Liver (tissue), 3 donors: ENCODE results near the gene ATM.
"Not testable (repeated sequence)": the region's sequence is repeated elsewhere in the genome, so short reads cannot be mapped to it uniquely, and the experiment has no call there.

Experiments
- EGR1 ChIP-seq, 2 donors: IDR thresholded peaks; 2 replicates each; pipeline ENCODE4 v1.6.1; 2016 to 2018; ENCODE audit warnings: antibody characterized with exemption in 2 of 2, low read depth in 2 of 2
- FOXA1 ChIP-seq: IDR thresholded peaks from 2 replicates; pipeline ENCODE4 v1.6.1; 2016; ENCODE audit warnings: antibody characterized with exemption
- FOXA2 ChIP-seq: IDR thresholded peaks from 2 replicates; pipeline ENCODE4 v1.6.1; 2016; ENCODE audit warnings: antibody characterized with exemption
- GABPA ChIP-seq, 2 donors: IDR thresholded peaks in 1 of 2; conservative IDR thresholded peaks in 1 of 2; 2 replicates each; pipeline ENCODE4 v1.6.1; 2016; ENCODE audit warnings: antibody characterized with exemption in 2 of 2, mild to moderate bottlenecking in 1 of 2, moderate library complexity in 1 of 2
- HNF4G ChIP-seq: IDR thresholded peaks from 2 replicates; pipeline ENCODE4 v1.6.1; 2016; ENCODE audit warnings: antibody characterized with exemption
- JUND ChIP-seq, 2 donors: IDR thresholded peaks; 2 replicates each; pipeline ENCODE4 v1.6.1; 2016; ENCODE audit warnings: antibody characterized with exemption in 2 of 2
- SP1 ChIP-seq: IDR thresholded peaks from 2 replicates; pipeline ENCODE4 v1.6.1; 2018; ENCODE audit warnings: antibody characterized with exemption, mild to moderate bottlenecking
- TAF1 ChIP-seq: conservative IDR thresholded peaks from 2 replicates; pipeline ENCODE4 v1.6.1; 2016; ENCODE audit warnings: antibody characterized with exemption, mild to moderate bottlenecking
- YY1 ChIP-seq: IDR thresholded peaks from 2 replicates; pipeline ENCODE4 v1.6.1; 2016; ENCODE audit warnings: antibody characterized with exemption, mild to moderate bottlenecking
- TF ChIP-seq, protein P1 (sequence below): fragments of 150-350 bp; IDR thresholded peaks from 2 replicates; pipeline ENCODE4 v1.5.1; 2017; ENCODE audit warnings: improper control_type of control experiment, low read depth, low read length; ENCODE audit not compliant: missing input control
- TF ChIP-seq, protein P2 (sequence below): IDR thresholded peaks from 2 replicates; pipeline ENCODE4 v1.6.1; 2016; ENCODE audit warnings: antibody characterized with exemption, mild to moderate bottlenecking
- TF ChIP-seq, protein P3 (sequence below): IDR thresholded peaks from 2 replicates; pipeline ENCODE4 v1.6.1; 2016; ENCODE audit warnings: antibody characterized with exemption
- TF ChIP-seq, protein P4 (sequence below): IDR thresholded peaks from 2 replicates; pipeline ENCODE4 v1.6.1; 2016; ENCODE audit warnings: antibody characterized with exemption
- TF ChIP-seq, protein P5 (sequence below): IDR thresholded peaks from 2 replicates; pipeline ENCODE4 v1.6.1; 2016; ENCODE audit warnings: antibody characterized with exemption
- donor health status: healthy.
- donor health status: healthy.

DNA sequence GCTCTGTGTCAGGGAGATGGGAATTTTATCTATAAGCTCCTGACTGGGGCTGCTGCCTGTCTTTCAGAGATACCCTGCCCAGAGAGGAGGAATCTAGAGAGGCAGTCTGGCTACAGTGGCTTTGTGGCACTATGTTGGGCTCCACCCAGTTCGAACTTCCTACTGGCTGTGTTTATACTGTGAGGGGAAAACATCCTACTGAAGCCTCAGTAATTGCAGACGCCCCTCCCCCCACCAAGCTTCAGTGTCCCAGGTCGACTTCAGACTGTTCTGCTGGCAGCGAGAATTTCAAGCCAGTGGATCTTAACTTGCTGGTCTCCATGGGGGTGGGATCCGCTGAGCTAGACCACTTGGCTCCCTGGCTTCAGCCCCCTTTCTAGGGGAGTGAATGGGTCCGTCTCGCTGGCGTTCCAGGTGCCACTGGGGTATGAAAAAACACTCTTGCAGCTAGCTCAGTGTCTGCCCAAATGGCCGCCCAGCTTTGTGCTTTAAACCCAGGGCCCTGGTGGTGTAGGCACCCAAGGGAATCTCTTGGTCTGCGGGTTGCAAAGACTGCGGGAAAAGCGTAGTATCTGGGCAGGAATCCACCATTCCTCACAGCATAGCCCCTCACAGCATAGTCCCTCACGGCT lies 54.2 kb downstream of the ATM start:
- TF ChIP-seq, protein P1, sequence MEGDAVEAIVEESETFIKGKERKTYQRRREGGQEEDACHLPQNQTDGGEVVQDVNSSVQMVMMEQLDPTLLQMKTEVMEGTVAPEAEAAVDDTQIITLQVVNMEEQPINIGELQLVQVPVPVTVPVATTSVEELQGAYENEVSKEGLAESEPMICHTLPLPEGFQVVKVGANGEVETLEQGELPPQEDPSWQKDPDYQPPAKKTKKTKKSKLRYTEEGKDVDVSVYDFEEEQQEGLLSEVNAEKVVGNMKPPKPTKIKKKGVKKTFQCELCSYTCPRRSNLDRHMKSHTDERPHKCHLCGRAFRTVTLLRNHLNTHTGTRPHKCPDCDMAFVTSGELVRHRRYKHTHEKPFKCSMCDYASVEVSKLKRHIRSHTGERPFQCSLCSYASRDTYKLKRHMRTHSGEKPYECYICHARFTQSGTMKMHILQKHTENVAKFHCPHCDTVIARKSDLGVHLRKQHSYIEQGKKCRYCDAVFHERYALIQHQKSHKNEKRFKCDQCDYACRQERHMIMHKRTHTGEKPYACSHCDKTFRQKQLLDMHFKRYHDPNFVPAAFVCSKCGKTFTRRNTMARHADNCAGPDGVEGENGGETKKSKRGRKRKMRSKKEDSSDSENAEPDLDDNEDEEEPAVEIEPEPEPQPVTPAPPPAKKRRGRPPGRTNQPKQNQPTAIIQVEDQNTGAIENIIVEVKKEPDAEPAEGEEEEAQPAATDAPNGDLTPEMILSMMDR, result not testable (repeated sequence)
- not testable (repeated sequence) for TF ChIP-seq GABPA (IDR thresholded peaks at IDR 0.05 in 1 of 2, conservative IDR thresholded peaks at IDR 0.05 in 1 of 2); HNF4G; JUND (IDR thresholded peaks at IDR 0.05); TAF1; SP1; FOXA1; EGR1 (IDR thresholded peaks at IDR 0.05; ENCODE audit: low read depth in 2 of 2); FOXA2; YY1
- TF ChIP-seq, protein P2, sequence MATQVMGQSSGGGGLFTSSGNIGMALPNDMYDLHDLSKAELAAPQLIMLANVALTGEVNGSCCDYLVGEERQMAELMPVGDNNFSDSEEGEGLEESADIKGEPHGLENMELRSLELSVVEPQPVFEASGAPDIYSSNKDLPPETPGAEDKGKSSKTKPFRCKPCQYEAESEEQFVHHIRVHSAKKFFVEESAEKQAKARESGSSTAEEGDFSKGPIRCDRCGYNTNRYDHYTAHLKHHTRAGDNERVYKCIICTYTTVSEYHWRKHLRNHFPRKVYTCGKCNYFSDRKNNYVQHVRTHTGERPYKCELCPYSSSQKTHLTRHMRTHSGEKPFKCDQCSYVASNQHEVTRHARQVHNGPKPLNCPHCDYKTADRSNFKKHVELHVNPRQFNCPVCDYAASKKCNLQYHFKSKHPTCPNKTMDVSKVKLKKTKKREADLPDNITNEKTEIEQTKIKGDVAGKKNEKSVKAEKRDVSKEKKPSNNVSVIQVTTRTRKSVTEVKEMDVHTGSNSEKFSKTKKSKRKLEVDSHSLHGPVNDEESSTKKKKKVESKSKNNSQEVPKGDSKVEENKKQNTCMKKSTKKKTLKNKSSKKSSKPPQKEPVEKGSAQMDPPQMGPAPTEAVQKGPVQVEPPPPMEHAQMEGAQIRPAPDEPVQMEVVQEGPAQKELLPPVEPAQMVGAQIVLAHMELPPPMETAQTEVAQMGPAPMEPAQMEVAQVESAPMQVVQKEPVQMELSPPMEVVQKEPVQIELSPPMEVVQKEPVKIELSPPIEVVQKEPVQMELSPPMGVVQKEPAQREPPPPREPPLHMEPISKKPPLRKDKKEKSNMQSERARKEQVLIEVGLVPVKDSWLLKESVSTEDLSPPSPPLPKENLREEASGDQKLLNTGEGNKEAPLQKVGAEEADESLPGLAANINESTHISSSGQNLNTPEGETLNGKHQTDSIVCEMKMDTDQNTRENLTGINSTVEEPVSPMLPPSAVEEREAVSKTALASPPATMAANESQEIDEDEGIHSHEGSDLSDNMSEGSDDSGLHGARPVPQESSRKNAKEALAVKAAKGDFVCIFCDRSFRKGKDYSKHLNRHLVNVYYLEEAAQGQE, result not testable (repeated sequence)
- TF ChIP-seq, protein P3, sequence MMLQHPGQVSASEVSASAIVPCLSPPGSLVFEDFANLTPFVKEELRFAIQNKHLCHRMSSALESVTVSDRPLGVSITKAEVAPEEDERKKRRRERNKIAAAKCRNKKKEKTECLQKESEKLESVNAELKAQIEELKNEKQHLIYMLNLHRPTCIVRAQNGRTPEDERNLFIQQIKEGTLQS, result not testable (repeated sequence)
- TF ChIP-seq, protein P4, sequence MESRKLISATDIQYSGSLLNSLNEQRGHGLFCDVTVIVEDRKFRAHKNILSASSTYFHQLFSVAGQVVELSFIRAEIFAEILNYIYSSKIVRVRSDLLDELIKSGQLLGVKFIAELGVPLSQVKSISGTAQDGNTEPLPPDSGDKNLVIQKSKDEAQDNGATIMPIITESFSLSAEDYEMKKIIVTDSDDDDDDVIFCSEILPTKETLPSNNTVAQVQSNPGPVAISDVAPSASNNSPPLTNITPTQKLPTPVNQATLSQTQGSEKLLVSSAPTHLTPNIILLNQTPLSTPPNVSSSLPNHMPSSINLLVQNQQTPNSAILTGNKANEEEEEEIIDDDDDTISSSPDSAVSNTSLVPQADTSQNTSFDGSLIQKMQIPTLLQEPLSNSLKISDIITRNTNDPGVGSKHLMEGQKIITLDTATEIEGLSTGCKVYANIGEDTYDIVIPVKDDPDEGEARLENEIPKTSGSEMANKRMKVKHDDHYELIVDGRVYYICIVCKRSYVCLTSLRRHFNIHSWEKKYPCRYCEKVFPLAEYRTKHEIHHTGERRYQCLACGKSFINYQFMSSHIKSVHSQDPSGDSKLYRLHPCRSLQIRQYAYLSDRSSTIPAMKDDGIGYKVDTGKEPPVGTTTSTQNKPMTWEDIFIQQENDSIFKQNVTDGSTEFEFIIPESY, result not testable (repeated sequence)
- TF ChIP-seq, protein P5, sequence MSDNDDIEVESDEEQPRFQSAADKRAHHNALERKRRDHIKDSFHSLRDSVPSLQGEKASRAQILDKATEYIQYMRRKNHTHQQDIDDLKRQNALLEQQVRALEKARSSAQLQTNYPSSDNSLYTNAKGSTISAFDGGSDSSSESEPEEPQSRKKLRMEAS, result not testable (repeated sequence)
